HL-60 (cell line): ENCODE results near the gene HYAL2.

ENCODE experiments used
- DNase-seq, 2 experiments: peaks; one replicate each; pipeline ENCODE4 v3.0.0-alpha.2; 2010 to 2020; ENCODE audit warnings: low read depth in 1 of 2, low spot score in 1 of 2
- H3K27ac ChIP-seq: fragments of 250-450 bp; sonication (Bioruptor Pico); replicated peaks from 2 replicates; pipeline ENCODE4 v1.5.1; 2020; ENCODE audit warnings: mild to moderate bottlenecking, moderate library complexity
- H3K27me3 ChIP-seq: fragments of 250-450 bp; sonication (Bioruptor Pico); 2 replicates; pipeline ENCODE4 v1.5.1; 2021; ENCODE audit warnings: mild to moderate bottlenecking, moderate library complexity; ENCODE audit not compliant: insufficient read depth, poor library complexity, severe bottlenecking
- H3K4me3 ChIP-seq: replicated peaks from 2 replicates; pipeline ENCODE4 v1.5.1; 2011; ENCODE audit warnings: mild to moderate bottlenecking, control low read depth, low read length; ENCODE audit not compliant: insufficient read depth
- GABPA ChIP-seq: IDR thresholded peaks from 2 replicates; pipeline ENCODE4 v1.6.1; 2012; ENCODE audit warnings: low read depth
- POLR2AphosphoS5 ChIP-seq: IDR thresholded peaks from 2 replicates; pipeline ENCODE4 v1.6.1; 2012; ENCODE audit warnings: low read depth
- REST ChIP-seq: IDR thresholded peaks from 2 replicates; pipeline ENCODE4 v1.6.1; 2012; ENCODE audit warnings: low read depth; ENCODE audit not compliant: insufficient replicate concordance
- SPI1 ChIP-seq: IDR thresholded peaks from 2 replicates; pipeline ENCODE4 v1.6.1; 2012; ENCODE audit warnings: low read depth, mild to moderate bottlenecking, borderline replicate concordance
- TF ChIP-seq, protein P1 (sequence below): IDR thresholded peaks from one replicate; pipeline ENCODE4 v1.5.1; 2011; ENCODE audit warnings: low read length, control low read depth, inconsistent platforms; ENCODE audit not compliant: insufficient read depth

Gene HYAL2

GRCh38 chr3:50353245-50354004, 30.9 kb upstream of the HYAL2 start:
- TF ChIP-seq POLR2AphosphoS5, result 0 out of 2 replicates have a peak, but pooled peaks have one; percentile 40
- TF ChIP-seq SPI1, result no peak
- Histone ChIP-seq H3K4me3 (no peak overlapping the region), H3K27ac (no peak overlapping the region), H3K27me3 (no peaks in the 10 kb centered on the region)
- DNase-seq, result no peak

- H3K4me3 ChIP-seq, result no peak overlapping the region
- DNase-seq, result no peak
- H3K27ac ChIP-seq, result no peak overlapping the region
- TF ChIP-seq REST (no peak), SPI1 (no peak), POLR2AphosphoS5 (no peak), GABPA (no peak)
- TF ChIP-seq, protein P1, sequence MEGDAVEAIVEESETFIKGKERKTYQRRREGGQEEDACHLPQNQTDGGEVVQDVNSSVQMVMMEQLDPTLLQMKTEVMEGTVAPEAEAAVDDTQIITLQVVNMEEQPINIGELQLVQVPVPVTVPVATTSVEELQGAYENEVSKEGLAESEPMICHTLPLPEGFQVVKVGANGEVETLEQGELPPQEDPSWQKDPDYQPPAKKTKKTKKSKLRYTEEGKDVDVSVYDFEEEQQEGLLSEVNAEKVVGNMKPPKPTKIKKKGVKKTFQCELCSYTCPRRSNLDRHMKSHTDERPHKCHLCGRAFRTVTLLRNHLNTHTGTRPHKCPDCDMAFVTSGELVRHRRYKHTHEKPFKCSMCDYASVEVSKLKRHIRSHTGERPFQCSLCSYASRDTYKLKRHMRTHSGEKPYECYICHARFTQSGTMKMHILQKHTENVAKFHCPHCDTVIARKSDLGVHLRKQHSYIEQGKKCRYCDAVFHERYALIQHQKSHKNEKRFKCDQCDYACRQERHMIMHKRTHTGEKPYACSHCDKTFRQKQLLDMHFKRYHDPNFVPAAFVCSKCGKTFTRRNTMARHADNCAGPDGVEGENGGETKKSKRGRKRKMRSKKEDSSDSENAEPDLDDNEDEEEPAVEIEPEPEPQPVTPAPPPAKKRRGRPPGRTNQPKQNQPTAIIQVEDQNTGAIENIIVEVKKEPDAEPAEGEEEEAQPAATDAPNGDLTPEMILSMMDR, result peak; percentile 8
- H3K27me3 ChIP-seq, result no peaks in the 10 kb centered on the region
These were observed 30.2 kb upstream of the HYAL2 start for GRCh38 chr3:50352781-50353180.

DNA sequence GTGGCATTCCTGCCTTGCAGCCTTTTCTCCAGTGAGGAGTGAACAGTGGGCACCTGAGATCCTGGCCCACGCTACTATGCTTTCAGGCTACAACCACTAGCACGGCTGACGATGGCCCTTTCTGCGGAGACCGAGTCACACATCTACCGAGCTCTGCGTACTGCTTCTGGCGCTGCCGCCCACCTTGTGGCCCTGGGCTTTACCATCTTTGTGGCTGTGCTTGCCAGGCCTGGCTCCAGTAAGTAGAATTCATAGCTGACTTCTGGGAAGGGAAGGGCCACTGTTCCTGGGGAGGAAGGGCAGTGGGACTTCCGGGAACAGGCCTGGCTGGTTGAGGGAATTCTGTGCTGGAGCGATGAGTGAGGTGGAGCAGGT, 28.8 kb upstream of the HYAL2 start:
- Histone ChIP-seq H3K27me3 (no peaks in the 10 kb centered on the region), H3K27ac (peak overlapping the region; percentile 94), H3K4me3 (peak overlapping the region; percentile 58)
- no peak for TF ChIP-seq SPI1
- no peak for TF ChIP-seq GABPA
- no peak; the same call in 1 of the 2 replicates for TF ChIP-seq POLR2AphosphoS5
- TF ChIP-seq REST, result no peak
- TF ChIP-seq, protein P1, result no peak
- no peak for DNase-seq

DNA sequence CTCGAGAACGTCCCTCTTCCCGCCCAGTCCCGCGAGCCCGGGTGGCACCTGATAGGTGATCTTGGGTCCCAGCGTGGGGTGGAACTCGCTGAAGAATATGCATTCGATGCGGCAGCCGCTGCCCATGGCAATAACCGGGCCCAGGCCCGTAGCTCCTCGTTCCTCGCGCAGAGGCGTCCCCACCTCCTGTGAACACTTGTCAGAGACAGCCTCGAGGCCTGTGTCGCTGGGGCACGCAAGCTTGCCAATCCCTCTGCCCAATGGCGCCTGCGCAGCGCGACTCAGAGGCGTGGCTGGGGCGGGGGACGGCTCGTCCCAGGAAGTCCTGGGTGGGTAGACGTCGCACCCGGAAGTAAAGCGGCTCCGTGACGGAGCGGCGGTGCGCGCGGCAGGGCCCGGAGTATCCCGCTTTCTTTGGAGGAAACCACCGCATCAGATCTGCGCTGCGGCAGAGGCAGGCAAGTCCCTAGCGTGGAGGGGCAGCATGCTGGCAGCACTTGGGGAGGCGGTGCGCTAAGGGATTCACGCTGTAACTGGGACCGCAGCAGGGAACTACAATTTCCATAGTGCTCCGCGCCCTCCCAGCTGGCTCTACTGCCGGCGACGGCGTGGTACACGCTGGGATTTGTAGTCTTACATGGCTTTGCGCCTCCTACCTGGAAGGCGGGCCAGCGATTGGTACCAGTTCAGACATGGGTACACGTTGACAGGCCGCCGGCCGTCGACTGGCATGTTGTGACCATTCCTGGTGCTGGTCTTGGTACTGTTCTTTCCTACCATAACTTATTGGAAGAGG, 28.2 kb upstream of the HYAL2 start, which contains the start of the genes CYB561D2 and NPRL2:
CYB561D2 (plus strand) TSS at position 336 of the 796 bp plus-strand sequence. CDS start 572 bp downstream, outside the sequence.
NPRL2 (minus strand) TSS at position 249 of the 796 bp plus-strand sequence; CDS start at position 126, 123 bp downstream.
- TF ChIP-seq SPI1, result no peak
- TF ChIP-seq, protein P1, result no peak
- peak; percentile 84 for TF ChIP-seq POLR2AphosphoS5
- peak; percentile 81 for TF ChIP-seq GABPA
- TF ChIP-seq REST, result peak; percentile 33

More for the DNA sequence above, 28.2 kb upstream of the HYAL2 start, which contains the start of the genes CYB561D2 and NPRL2:
- H3K4me3 ChIP-seq, result peak within 1 kb of the TSS; percentile 58
- H3K27me3 ChIP-seq, result no peaks in the 10 kb centered on the region
- DNase-seq, result peak; percentile 94 to 99
- peak within 1 kb of the TSS; percentile 94 for H3K27ac ChIP-seq
